HepG2 (cell line): ENCODE results near the gene ARHGEF38. TPM values are rescaled to one million over a fixed set of nuclear protein-coding genes. Genes with fewer than 3 reads are reported as not detected.
"Not testable (repeated sequence)": the region's sequence is repeated elsewhere in the genome, so short reads cannot be mapped to it uniquely, and the experiment has no call there.

ENCODE experiments used
- ATAC-seq: fragments of 200-7000 bp; cut with Tn5 transposase; 3 replicates; pipeline ENCODE4 v1.9.1; 2020; ENCODE audit warnings: mild to moderate bottlenecking, moderate library complexity
- BruUV-seq: library from RNA; stranded (reverse); fragments of 400-500 nt; replicated peaks from 2 replicates; lab custom pipeline; 2021; lab: Mats Ljungman, UMichigan
- CTCF ChIA-PET: fragments of 300-600 bp; formaldehyde crosslinking; extraction: SDS; loops from one replicate; lab custom pipeline; 2021; ENCODE audit warnings: low total read pairs, inconsistent platforms, low intra/inter-chr PET ratio; lab: Yijun Ruan, JAX
- POLR2A ChIA-PET: fragments of 350-600 bp; sonication (Branson Sonifier 250); formaldehyde crosslinking; loops from one replicate; lab custom pipeline; 2020; ENCODE audit warnings: antibody characterized with exemption, inconsistent platforms; lab: Yijun Ruan, JAX
- DNase-seq: peaks from one replicate; pipeline ENCODE4 v3.0.0-alpha.2; 2015; ENCODE audit warnings: low spot score
- FAIRE-seq: peaks from 3 replicates; lab custom pipeline; 2011; peaks lifted over from hg19 to GRCh38; lab: Jason Lieb, UNC
- H2AFZ ChIP-seq: one replicate; pipeline ENCODE4 v1.6.1; 2011; ENCODE audit warnings: low read length, inconsistent platforms
- H3K27ac ChIP-seq: fragments of 300-600 bp; 3 replicates; pipeline ENCODE4 v1.8.0; 2011; ENCODE audit warnings: mixed run types, mild to moderate bottlenecking, mixed read lengths, low read length, inconsistent platforms; ENCODE audit not compliant: insufficient read depth; ENCODE audit errors: extremely low read length
- H3K27me3 ChIP-seq, 2 experiments: fragments of 200-600 bp in 1 of 2; 2 replicates in 1 of 2; 3 replicates in 1 of 2; pipeline versions ENCODE4 v1.6.0 to v1.8.0; 2011; ENCODE audit warnings: low read length in 2 of 2, mild to moderate bottlenecking in 2 of 2, moderate library complexity in 2 of 2, inconsistent platforms in 1 of 2; ENCODE audit not compliant: insufficient read depth in 2 of 2, control insufficient read depth in 1 of 2
- H3K36me3 ChIP-seq, 2 experiments: fragments of 200-600 bp in 1 of 2; replicated peaks in 1 of 2; 2 replicates in 1 of 2; 3 replicates in 1 of 2; pipeline versions ENCODE4 v1.5.1 to v1.8.0; 2011; ENCODE audit warnings: low read length in 2 of 2, inconsistent platforms in 1 of 2; ENCODE audit not compliant: insufficient read depth in 2 of 2, control insufficient read depth in 1 of 2
- H3K4me1 ChIP-seq: 2 replicates; pipeline ENCODE4 v1.5.1; 2012; ENCODE audit warnings: low read length, inconsistent platforms; ENCODE audit not compliant: insufficient read depth
- H3K4me2 ChIP-seq: 2 replicates; pipeline ENCODE4 v1.6.0; 2011; ENCODE audit warnings: low read depth, low read length, inconsistent platforms
- H3K4me3 ChIP-seq, 3 experiments: fragments of 200-600 bp in 1 of 3; sonication (generic), shearing (Covaris generic) in 1 of 3; replicated peaks in 1 of 3; 2 replicates each; pipeline ENCODE4 v1.5.1; 2011 to 2016; ENCODE audit warnings: low read length in 3 of 3, inconsistent platforms in 2 of 3, low read depth in 2 of 3, mild to moderate bottlenecking in 2 of 3, control low read depth in 1 of 3, mixed read lengths in 1 of 3; ENCODE audit not compliant: insufficient read depth in 1 of 3
- H3K79me2 ChIP-seq: one replicate; pipeline ENCODE4 v1.6.1; 2011; ENCODE audit warnings: low read length, inconsistent platforms; ENCODE audit not compliant: insufficient read depth
- H3K9ac ChIP-seq: 2 replicates; pipeline ENCODE4 v1.6.0; 2011; ENCODE audit warnings: mild to moderate bottlenecking, low read depth, low read length, inconsistent platforms; ENCODE audit not compliant: insufficient read depth
- H3K9me3 ChIP-seq: 2 replicates; pipeline ENCODE4 v1.5.1; 2012; ENCODE audit warnings: mild to moderate bottlenecking, low read length
- H4K20me1 ChIP-seq: 2 replicates; pipeline ENCODE4 v1.6.0; 2011; ENCODE audit warnings: inconsistent platforms, mild to moderate bottlenecking, low read length, moderate library complexity; ENCODE audit not compliant: insufficient read depth
- CHD4 ChIP-seq: fragments of 200-600 bp; sonication (generic); IDR thresholded peaks from 2 replicates; pipeline ENCODE4 v1.7.0; 2017; ENCODE audit warnings: mild to moderate bottlenecking, low read length, borderline replicate concordance
- GFI1 ChIP-seq: sonication (generic); formaldehyde crosslinking; IDR thresholded peaks from 2 replicates; pipeline ENCODE4 v1.5.0; 2020; ENCODE audit warnings: missing genetic modification reagents, mild to moderate bottlenecking, borderline replicate concordance
- PHF21A ChIP-seq: sonication (generic); formaldehyde crosslinking; IDR thresholded peaks from 2 replicates; pipeline ENCODE4 v1.5.0; 2020; ENCODE audit warnings: mild to moderate bottlenecking, missing genetic modification reagents
- SALL1 ChIP-seq: sonication (generic); formaldehyde crosslinking; IDR thresholded peaks from 2 replicates; pipeline ENCODE4 v1.8.0; 2022; ENCODE audit warnings: mild to moderate bottlenecking, missing genetic modification reagents
- TFE3 ChIP-seq: IDR thresholded peaks from 2 replicates; pipeline ENCODE4 v1.6.1; 2016
- TRIM24 ChIP-seq: sonication (generic); formaldehyde crosslinking; IDR thresholded peaks from 2 replicates; pipeline ENCODE4 v1.8.0; 2022; ENCODE audit warnings: mild to moderate bottlenecking, missing genetic modification reagents
- WGBS: methylation state at CpG from one replicate; pipeline ENCODE4 v1.1.6; 2017; ENCODE audit warnings: low lambda C conversion rate; 5-methylcytosine and 5-hydroxymethylcytosine counted together
- in situ Hi-C: cut with HindIII; loops from 2 replicates; pipeline ENCODE4 v1.10.0; 2017; ENCODE audit warnings: low pct_unique_long_range_greater_than_20kb; ENCODE audit not compliant: extremely low pct_ligation_motif_present
- intact Hi-C: fragments of 100-400 bp; cut with micrococcal nuclease; formaldehyde crosslinking; loops from one replicate; pipeline ENCODE4 v1.10.0; 2022; ENCODE audit not compliant: unreplicated experiment
- polyA plus RNA-seq, 8 experiments: library from polyadenylated mRNA; depleted of rRNA in 3 of 8; stranded (reverse) in 7 of 8; unstranded in 1 of 8; fragments of >200 nt; fragmentation: Illumina TruSeq in 4 of 8; extraction: Trizol in 4 of 8; gene quantifications; 2 replicates each; pipeline versions ENCODE4 v1.2.1 to v1.2.3, GENCODE V29; 2011 to 2016; ENCODE audit warnings: low read depth in 4 of 8, missing spikeins in 1 of 8, mixed read lengths in 1 of 8; ENCODE audit not compliant: insufficient read depth in 1 of 8
- total RNA-seq, 5 experiments: library from RNA; depleted of rRNA; stranded (reverse); fragments of >200 nt; fragmentation: Illumina TruSeq; extraction: Trizol; gene quantifications; 2 replicates each; pipeline ENCODE4 v1.2.3, GENCODE V29; 2016; ENCODE audit warnings: low read depth in 1 of 5

The ARHGEF38 gene
- total and polyA plus RNA-seq, 2 of the 13 experiments (the other 11 are each of a cell fraction or from before 2014, with no cell fraction given), result not detected

- H3K4me1 ChIP-seq, H3K4me3 ChIP-seq, DNase-seq, H2AFZ ChIP-seq, H3K27me3 ChIP-seq, ATAC-seq, H4K20me1 ChIP-seq, H3K79me2 ChIP-seq, H3K9me3 ChIP-seq, intact Hi-C loops, POLR2A ChIA-PET, H3K9ac ChIP-seq, BruUV-seq, FAIRE-seq, CTCF ChIA-PET, H3K27ac ChIP-seq, in situ Hi-C loops, H3K4me2 ChIP-seq: not testable (repeated sequence)
- peaks cover 6 to 38% of the 10 kb centered on the region in 2 experiments; a peak in 4 of 5 replicates for H3K36me3 ChIP-seq
- 99% methylated on average over 5 of the region's 5 CpGs for WGBS
Measured at GRCh38 chr4:105694812-105695211, 142.4 kb downstream of the ARHGEF38 start.

- 92% methylated on average over 8 of the region's 8 CpGs for WGBS
- H3K4me2 ChIP-seq, H3K4me1 ChIP-seq, H3K27ac ChIP-seq, POLR2A ChIA-PET, H3K9me3 ChIP-seq, ATAC-seq, CTCF ChIA-PET, DNase-seq, FAIRE-seq, H3K27me3 ChIP-seq, H3K79me2 ChIP-seq, H4K20me1 ChIP-seq, H2AFZ ChIP-seq, intact Hi-C loops, H3K4me3 ChIP-seq, H3K9ac ChIP-seq, BruUV-seq, in situ Hi-C loops: not testable (repeated sequence)
- H3K36me3 ChIP-seq, result peaks cover 6 to 32% of the 10 kb centered on the region in 2 experiments; a peak in 4 of 5 replicates
Measured at GRCh38 chr4:105695832-105696231, 143.4 kb downstream of the ARHGEF38 start.

- POLR2A ChIA-PET, result no interaction called here
- Histone ChIP-seq H3K27me3 (no peaks in the 10 kb centered on the region; a peak in 1 of 5 replicates), H4K20me1 (no peaks in the 10 kb centered on the region), H3K9me3 (no peaks in the 10 kb centered on the region), H3K79me2 (peaks cover 3% of the 10 kb centered on the region), H3K4me3 (no peak overlapping the region), H3K27ac (no peak overlapping the region), H3K4me1 (no peaks in the 10 kb centered on the region), H3K9ac (no peak overlapping the region), H2AFZ (no peak overlapping the region), H3K4me2 (no peak overlapping the region), H3K36me3 (peaks cover 3 to 15% of the 10 kb centered on the region in 2 experiments; a peak in 4 of 5 replicates)
- intact Hi-C loops (no loop called here), in situ Hi-C loops (no loop called here)
- no peak for TF ChIP-seq CHD4
- TF ChIP-seq SALL1 (CRISPR knock-in tag), result no peak
- no peak for TF ChIP-seq TFE3
- TF ChIP-seq GFI1 (CRISPR knock-in tag), result no peak
- no peak for TF ChIP-seq PHF21A (CRISPR knock-in tag)
- no peak for TF ChIP-seq TRIM24 (CRISPR knock-in tag)
- BruUV-seq, result no TSS peak
- 96% methylated on average over 2 of the region's 2 CpGs for WGBS
- CTCF ChIA-PET, result no interaction called here
- DNase-seq (no peak), FAIRE-seq (no peak), ATAC-seq (no peak)
Measured at GRCh38 chr4:105698607-105699006, 146.2 kb downstream of the ARHGEF38 start.
